OCI-M2 (cell line): Measurements from ENCODE around the gene PWP2.
"Not testable (repeated sequence)": the region's sequence is repeated elsewhere in the genome, so short reads cannot be mapped to it uniquely, and the experiment has no call there.

ENCODE experiments used
- DNase-seq: peaks from one replicate; lab custom pipeline; 2025; ENCODE audit not compliant: unreplicated experiment; lab: John Stamatoyannopoulos, UW

PWP2 gene

DNA sequence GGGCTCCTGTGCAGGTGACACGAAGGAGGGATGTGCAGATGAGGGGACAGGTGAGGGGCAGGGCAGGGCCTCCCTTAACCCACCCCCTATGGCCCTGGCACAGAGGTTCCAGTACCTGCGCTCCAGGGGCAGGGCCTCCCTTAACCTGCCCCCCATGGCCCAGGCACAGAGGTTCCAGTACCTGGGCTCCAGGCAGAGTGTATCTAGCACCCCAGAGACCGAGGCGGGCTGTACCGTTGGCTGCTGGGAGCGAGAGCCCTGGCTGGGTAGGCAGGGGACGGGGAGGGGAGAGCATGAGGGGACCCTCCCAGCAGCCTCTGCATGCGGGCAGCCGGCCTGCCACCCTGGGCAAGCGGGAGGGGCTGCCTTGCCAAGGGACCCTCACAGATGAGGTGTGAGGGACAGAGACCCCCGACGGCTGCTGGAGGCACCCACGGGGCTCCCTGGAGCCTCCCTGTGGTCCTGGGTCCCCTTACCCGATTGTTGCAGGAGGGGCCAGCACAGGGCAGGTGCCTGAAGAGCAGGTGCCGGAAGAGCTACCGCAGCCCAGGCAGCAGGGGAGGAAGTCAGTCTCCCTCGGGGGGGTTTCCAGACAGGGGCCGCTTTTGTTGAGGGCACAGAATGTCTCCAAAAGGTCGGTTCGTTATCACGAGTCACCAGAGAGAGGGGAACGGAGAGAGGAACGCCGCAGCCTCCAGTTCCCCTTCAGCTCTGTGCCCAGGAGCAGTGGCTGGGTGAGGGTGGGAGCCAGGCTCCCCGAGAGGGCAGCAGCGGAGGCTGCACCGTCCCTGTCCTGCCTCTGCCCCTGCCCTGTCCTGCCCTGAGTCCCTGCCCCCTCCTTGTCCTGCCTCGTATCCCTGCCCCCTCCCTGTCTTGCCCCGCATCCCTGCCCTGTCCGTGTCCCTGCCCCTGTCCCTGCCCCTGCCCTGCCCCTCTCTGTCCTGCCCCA lies 52.4 kb downstream of the PWP2 start:
- DNase-seq, result not testable (repeated sequence)

DNA sequence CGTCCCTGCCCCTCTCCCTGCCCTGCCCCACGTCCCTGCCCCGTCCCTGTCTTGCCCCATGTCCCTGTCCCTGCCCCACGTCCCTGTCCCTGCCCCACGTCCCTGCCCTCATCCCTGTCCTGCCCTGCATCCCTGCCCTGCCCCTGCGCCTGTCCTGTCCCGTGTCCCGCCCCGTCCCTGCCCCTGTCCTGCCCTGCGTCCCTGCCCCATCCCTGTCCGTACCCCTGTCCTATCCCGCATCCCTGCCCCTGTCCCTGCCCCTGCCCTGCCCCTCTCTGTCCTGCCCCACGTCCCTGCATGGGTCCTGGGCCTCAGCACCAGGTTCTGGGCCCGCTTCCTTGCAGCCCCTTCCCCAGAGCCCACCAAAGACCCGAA lies 53.1 kb downstream of the PWP2 start:
- not testable (repeated sequence) for DNase-seq

- DNase-seq, result not testable (repeated sequence)
These were observed 53.6 kb downstream of the PWP2 start for GRCh38 chr21:44160821-44161220.

DNA sequence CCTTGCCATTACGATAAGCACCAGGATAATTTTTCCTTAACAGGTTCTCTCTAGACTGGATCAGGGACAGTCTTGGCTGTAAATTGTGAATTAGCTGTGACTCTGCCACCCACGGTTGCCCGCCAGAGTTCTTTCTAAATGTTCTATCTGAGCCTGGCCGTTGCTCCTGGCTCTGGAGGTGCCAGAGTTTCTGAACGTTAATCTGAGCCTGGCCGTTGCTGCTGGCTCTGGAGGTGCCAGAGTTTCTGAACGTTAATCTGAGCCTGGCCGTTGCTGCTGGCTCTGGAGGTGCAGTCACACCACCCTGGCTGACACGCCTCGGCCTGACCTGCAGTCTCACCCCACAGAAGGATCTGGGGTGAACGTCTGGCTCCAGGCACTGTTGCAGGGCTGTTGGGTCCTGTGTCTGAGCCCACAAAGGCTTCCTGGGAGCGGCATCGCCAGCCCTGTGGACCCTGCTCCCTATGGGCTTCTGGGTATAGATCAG lies 56.0 kb downstream of the PWP2 start:
- DNase-seq, result not testable (repeated sequence)

GRCh38 chr21:44165933-44166332 lies 58.7 kb downstream of the PWP2 start:
- not testable (repeated sequence) for DNase-seq

DNA sequence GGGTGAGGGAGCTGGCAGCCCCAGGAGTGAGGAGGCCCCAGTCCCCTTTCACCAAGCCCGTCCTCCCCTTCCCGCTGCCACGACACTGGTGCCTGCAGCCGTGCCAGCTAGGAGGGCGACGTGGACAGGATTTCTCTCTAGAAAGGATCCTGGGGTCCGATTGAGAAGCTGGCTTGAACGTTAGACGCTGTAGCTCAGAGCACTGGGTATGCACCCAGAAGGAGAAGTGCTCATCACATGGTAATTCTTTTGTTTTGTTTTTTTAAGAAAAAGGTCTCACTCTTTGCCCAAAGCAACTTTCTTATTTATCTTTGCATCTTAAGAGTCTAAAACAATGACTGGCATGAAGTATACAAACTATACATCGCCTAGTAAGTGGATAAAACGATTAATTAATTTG lies 60.3 kb downstream of the PWP2 start:
- not testable (repeated sequence) for DNase-seq

- DNase-seq, result not testable (repeated sequence)
These were observed 63.1 kb downstream of the PWP2 start for GRCh38 chr21:44170326-44170725.

DNA sequence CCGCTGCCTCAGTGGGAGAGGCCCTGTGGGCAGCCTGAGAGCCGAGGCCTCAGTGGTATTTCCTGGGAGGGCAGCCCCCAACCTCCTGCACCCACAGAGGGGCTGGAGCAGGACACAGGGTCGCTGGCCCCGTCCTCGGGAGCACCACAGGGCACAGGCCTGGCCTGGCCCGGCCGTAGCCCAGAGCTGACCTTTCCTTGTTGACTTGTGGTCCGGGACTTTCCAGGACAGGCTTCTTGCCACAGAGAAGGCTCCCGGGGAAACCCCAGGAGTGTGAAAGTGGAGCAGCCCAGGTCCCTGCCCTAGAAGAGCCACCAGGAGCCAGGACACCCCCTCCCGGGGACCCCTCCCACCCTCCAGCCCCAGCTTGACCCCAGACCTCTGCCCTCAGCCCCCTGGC lies 63.7 kb downstream of the PWP2 start:
- not testable (repeated sequence) for DNase-seq

DNA sequence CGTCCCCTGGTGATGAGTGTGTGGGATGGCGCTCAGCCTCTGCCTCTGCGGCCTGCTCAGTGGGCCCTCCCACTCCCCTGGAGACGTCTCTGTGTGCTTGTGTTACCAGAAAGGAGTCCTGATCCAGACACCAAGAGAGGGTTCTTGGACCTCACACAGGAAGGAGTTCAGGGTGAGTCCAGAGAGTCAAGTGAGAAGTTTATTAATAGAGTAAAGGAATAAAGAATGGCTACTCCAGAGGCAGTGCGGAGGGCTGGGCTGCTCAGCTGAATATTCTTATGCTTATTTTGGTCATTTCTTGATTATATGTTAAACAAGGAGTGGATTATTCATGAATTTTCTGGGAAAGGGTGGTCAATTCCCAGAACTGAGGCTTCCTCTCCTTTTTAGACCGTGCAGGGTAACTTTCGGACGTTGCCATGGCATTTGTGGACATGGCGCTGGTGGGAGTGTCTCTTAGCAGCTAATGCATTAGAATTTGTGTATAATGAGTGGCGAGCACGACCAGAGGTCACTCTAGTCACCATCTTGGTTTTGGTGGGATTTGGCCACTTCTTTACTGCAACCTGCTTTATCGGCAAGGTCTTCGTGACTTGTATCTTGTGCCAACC lies 64.9 kb downstream of the PWP2 start:
- DNase-seq, result not testable (repeated sequence)

GRCh38 chr21:44172741-44173140 lies 65.5 kb downstream of the PWP2 start:
- DNase-seq, result not testable (repeated sequence)

GRCh38 chr21:44175189-44175588 lies 68.0 kb downstream of the PWP2 start:
- not testable (repeated sequence) for DNase-seq

DNA sequence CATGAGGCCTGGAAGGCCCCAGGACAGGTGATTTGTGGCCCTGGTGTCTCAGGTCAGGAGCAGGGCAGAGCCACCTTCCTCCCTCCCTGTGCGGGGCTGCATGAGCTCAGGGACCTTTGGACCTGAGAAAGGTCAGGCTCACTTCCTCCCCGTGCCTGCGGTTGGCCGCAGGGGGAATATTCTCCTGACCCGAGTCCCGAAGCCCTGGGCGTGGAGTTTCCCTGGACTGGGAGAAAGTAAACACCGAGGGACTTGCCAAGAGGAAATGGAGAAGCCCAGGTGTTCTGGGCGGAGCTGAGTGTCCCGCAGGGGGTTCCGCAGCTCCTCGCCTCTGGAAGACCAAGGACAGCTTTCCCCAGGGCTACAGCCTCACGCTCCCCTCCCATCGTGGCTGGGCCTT lies 68.9 kb downstream of the PWP2 start:
- DNase-seq, result not testable (repeated sequence)
